Ureter (tissue), 1 donor: ENCODE data around the gene WFDC2. TPM values are rescaled to one million over a fixed set of nuclear protein-coding genes. Genes with fewer than 3 reads are reported as not detected.
A peak's percentile ranks its signal among the peaks of the same experiment; 100 is the strongest.
"Not testable (repeated sequence)": the region's sequence is repeated elsewhere in the genome, so short reads cannot be mapped to it uniquely, and the experiment has no call there.

Source experiments
- DNase-seq: peaks from one replicate; pipeline ENCODE4 v3.0.0-alpha.2; 2020; ENCODE audit warnings: low spot score
- total RNA-seq: library from RNA; stranded (reverse); gene quantifications from one replicate; pipeline ENCODE4 v1.2.4, GENCODE V29; 2023
- donor health status: DM: yes; HTN: yes; CAD: no.

WFDC2 gene
- total RNA-seq, 1 donor from 2014 or later, result 244 TPM

GRCh38 chr20:45452238-45452637, 17.3 kb upstream of the WFDC2 start:
- no peak for DNase-seq

GRCh38 chr20:45452772-45453691, 16.5 kb upstream of the WFDC2 start:
- DNase-seq, result no peak

- DNase-seq, result no peak
These were observed 12.9 kb upstream of the WFDC2 start for GRCh38 chr20:45456632-45457031.

- DNase-seq, result no peak
These were observed 9.9 kb upstream of the WFDC2 start for GRCh38 chr20:45459606-45460005.

- DNase-seq, result no peak
These were observed 8.3 kb upstream of the WFDC2 start for GRCh38 chr20:45461225-45461624.

GRCh38 chr20:45462711-45463509, 6.6 kb upstream of the WFDC2 start:
- no peak for DNase-seq

- DNase-seq, result no peak
These were observed 5.8 kb upstream of the WFDC2 start for GRCh38 chr20:45463709-45464108.

- DNase-seq, result no peak
These were observed 3.9 kb upstream of the WFDC2 start for GRCh38 chr20:45465491-45466266.

GRCh38 chr20:45467172-45467571, 2.4 kb upstream of the WFDC2 start:
- no peak for DNase-seq

- no peak for DNase-seq
These were observed 1.7 kb upstream of the WFDC2 start for GRCh38 chr20:45467861-45468260.

- peak; percentile 78 for DNase-seq
These were observed 844 bp downstream of the WFDC2 start for GRCh38 chr20:45470262-45470931.

GRCh38 chr20:45470937-45471336, 1.4 kb downstream of the WFDC2 start:
- DNase-seq, result no peak

GRCh38 chr20:45472286-45472685, 2.7 kb downstream of the WFDC2 start:
- DNase-seq, result not testable (repeated sequence)

GRCh38 chr20:45477530-45478148, 8.1 kb downstream of the WFDC2 start:
- not testable (repeated sequence) for DNase-seq

GRCh38 chr20:45479822-45480221, 10.3 kb downstream of the WFDC2 start:
- DNase-seq, result no peak

GRCh38 chr20:45484676-45485075, 15.1 kb downstream of the WFDC2 start:
- DNase-seq, result no peak

GRCh38 chr20:45485388-45485787, 15.8 kb downstream of the WFDC2 start:
- no peak for DNase-seq

GRCh38 chr20:45487231-45487635, 17.7 kb downstream of the WFDC2 start:
- DNase-seq, result no peak

GRCh38 chr20:45489083-45489531, 19.6 kb downstream of the WFDC2 start:
- DNase-seq, result no peak

GRCh38 chr20:45495501-45495941, 26.0 kb downstream of the WFDC2 start:
- DNase-seq, result no peak

- DNase-seq, result no peak
These were observed 26.6 kb downstream of the WFDC2 start for GRCh38 chr20:45496166-45496565.
